ENCODE results near the gene MYZAP.

The MYZAP gene

GRCh38 chr15:57727031-57727430 lies 135.3 kb downstream of the MYZAP start:
- Histone ChIP-seq H3K9ac (ENCODE audit: low read length) (no peak overlapping the region), H3K4me3 (ENCODE audit: low read depth, low read length) (no peak overlapping the region), H3K27me3 (ENCODE audit: control insufficient read depth, insufficient read depth, low read length) (no peaks in the 10 kb centered on the region), H3K9me3 (ENCODE audit: control insufficient read depth, insufficient read depth, low read depth, low read length) (peaks cover 4% of the 10 kb centered on the region; the same call in 1 of the 2 replicates), H3K27ac (ENCODE audit: low read depth, low read length) (no peak overlapping the region), H3K36me3 (ENCODE audit: control insufficient read depth, insufficient read depth, low read length) (no peaks in the 10 kb centered on the region), H3K4me1 (ENCODE audit: control insufficient read depth, insufficient read depth, low read length) (peaks cover 11% of the 10 kb centered on the region; the same call in 1 of the 2 replicates)

- H3K9ac ChIP-seq (ENCODE audit: low read length) = no peak overlapping the region
- H3K4me3 ChIP-seq (ENCODE audit: low read depth, low read length) = no peak overlapping the region
- H3K36me3 ChIP-seq (ENCODE audit: control insufficient read depth, insufficient read depth, low read length) = no peaks in the 10 kb centered on the region
- H3K9me3 ChIP-seq (ENCODE audit: control insufficient read depth, insufficient read depth, low read depth, low read length) = peaks cover 4% of the 10 kb centered on the region; the same call in 1 of the 2 replicates
- peaks cover 11% of the 10 kb centered on the region; the same call in 1 of the 2 replicates for H3K4me1 ChIP-seq (ENCODE audit: control insufficient read depth, insufficient read depth, low read length)
- H3K27me3 ChIP-seq (ENCODE audit: control insufficient read depth, insufficient read depth, low read length) = no peaks in the 10 kb centered on the region
- no peak overlapping the region for H3K27ac ChIP-seq (ENCODE audit: low read depth, low read length)
These were observed 136.7 kb downstream of the MYZAP start for GRCh38 chr15:57728436-57728835.

GRCh38 chr15:57730876-57731275 lies 139.2 kb downstream of the MYZAP start:
- no peaks in the 10 kb centered on the region for H3K36me3 ChIP-seq (ENCODE audit: control insufficient read depth, insufficient read depth, low read length)
- H3K27ac ChIP-seq (ENCODE audit: low read depth, low read length) = no peak overlapping the region
- no peak overlapping the region for H3K4me3 ChIP-seq (ENCODE audit: low read depth, low read length)
- peaks cover 11% of the 10 kb centered on the region; the same call in 1 of the 2 replicates for H3K4me1 ChIP-seq (ENCODE audit: control insufficient read depth, insufficient read depth, low read length)
- H3K27me3 ChIP-seq (ENCODE audit: control insufficient read depth, insufficient read depth, low read length) = no peaks in the 10 kb centered on the region
- H3K9ac ChIP-seq (ENCODE audit: low read length) = no peak overlapping the region
- no peaks in the 10 kb centered on the region for H3K9me3 ChIP-seq (ENCODE audit: control insufficient read depth, insufficient read depth, low read depth, low read length)

GRCh38 chr15:57731530-57732103 lies 139.9 kb downstream of the MYZAP start:
- no peaks in the 10 kb centered on the region for H3K36me3 ChIP-seq (ENCODE audit: control insufficient read depth, insufficient read depth, low read length)
- peaks cover 11% of the 10 kb centered on the region; the same call in 1 of the 2 replicates for H3K4me1 ChIP-seq (ENCODE audit: control insufficient read depth, insufficient read depth, low read length)
- H3K27ac ChIP-seq (ENCODE audit: low read depth, low read length) = no peak overlapping the region
- no peak overlapping the region for H3K4me3 ChIP-seq (ENCODE audit: low read depth, low read length)
- H3K9me3 ChIP-seq (ENCODE audit: control insufficient read depth, insufficient read depth, low read depth, low read length) = no peaks in the 10 kb centered on the region
- no peaks in the 10 kb centered on the region for H3K27me3 ChIP-seq (ENCODE audit: control insufficient read depth, insufficient read depth, low read length)
- no peak overlapping the region for H3K9ac ChIP-seq (ENCODE audit: low read length)

- Histone ChIP-seq H3K27me3 (ENCODE audit: control insufficient read depth, insufficient read depth, low read length) (no peaks in the 10 kb centered on the region), H3K9ac (ENCODE audit: low read length) (no peak overlapping the region), H3K27ac (ENCODE audit: low read depth, low read length) (no peak overlapping the region), H3K4me1 (ENCODE audit: control insufficient read depth, insufficient read depth, low read length) (peaks cover 11% of the 10 kb centered on the region; the same call in 1 of the 2 replicates), H3K9me3 (ENCODE audit: control insufficient read depth, insufficient read depth, low read depth, low read length) (0 out of 2 replicates have a peak, but pooled peaks cover 4% of the 10 kb centered on the region), H3K36me3 (ENCODE audit: control insufficient read depth, insufficient read depth, low read length) (no peaks in the 10 kb centered on the region), H3K4me3 (ENCODE audit: low read depth, low read length) (no peak overlapping the region)
These were observed 141.0 kb downstream of the MYZAP start for GRCh38 chr15:57732526-57733331.

GRCh38 chr15:57734860-57735259 lies 143.2 kb downstream of the MYZAP start:
- no peak overlapping the region for H3K9ac ChIP-seq (ENCODE audit: low read length)
- H3K4me3 ChIP-seq (ENCODE audit: low read depth, low read length) = no peak overlapping the region
- H3K9me3 ChIP-seq (ENCODE audit: control insufficient read depth, insufficient read depth, low read depth, low read length) = 0 out of 2 replicates have a peak, but pooled peaks cover 4% of the 10 kb centered on the region
- H3K27me3 ChIP-seq (ENCODE audit: control insufficient read depth, insufficient read depth, low read length) = no peaks in the 10 kb centered on the region
- H3K27ac ChIP-seq (ENCODE audit: low read depth, low read length) = no peak overlapping the region
- peaks cover 5% of the 10 kb centered on the region; the same call in 1 of the 2 replicates for H3K4me1 ChIP-seq (ENCODE audit: control insufficient read depth, insufficient read depth, low read length)
- H3K36me3 ChIP-seq (ENCODE audit: control insufficient read depth, insufficient read depth, low read length) = no peaks in the 10 kb centered on the region
